Ramos (cell line): Measurements from ENCODE around the gene HNF1A.

Experiments
- in situ Hi-C: fragments of 300-500 bp; cut with MboI; formaldehyde crosslinking; loops from one replicate; pipeline ENCODE4 v1.14.3; 2022; ENCODE audit warnings: low sequenced_read_pairs; ENCODE audit not compliant: unreplicated experiment

Gene HNF1A

DNA sequence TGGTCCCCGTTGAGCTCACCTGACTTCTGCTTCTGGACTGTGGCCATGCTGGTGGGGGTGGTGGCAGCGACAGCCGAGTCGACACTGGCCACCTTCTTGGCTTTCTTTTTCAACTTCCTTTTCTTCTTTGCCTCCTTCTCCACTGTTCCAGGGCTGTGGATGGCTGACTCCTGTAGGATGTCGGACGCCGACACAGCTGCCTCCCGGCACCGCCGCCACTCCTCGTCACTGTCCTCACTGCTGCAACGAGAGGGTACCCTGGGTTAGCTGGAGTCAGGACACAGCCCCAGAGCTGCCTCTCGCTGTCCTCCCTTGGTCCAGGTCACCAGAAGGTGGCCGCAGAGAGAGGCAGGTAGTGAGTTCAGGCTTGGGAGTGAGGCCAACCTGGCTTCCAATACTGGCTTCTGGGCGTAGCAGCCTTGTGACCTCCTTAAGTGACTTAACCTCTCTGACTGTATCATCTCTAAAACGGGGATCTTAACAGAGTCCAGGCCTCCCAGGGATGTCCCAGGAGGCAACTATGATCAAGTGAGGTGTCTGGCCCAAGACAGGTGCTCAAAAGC is 26.0 kb downstream of the HNF1A start:
- in situ Hi-C loops, result no loop called here

DNA sequence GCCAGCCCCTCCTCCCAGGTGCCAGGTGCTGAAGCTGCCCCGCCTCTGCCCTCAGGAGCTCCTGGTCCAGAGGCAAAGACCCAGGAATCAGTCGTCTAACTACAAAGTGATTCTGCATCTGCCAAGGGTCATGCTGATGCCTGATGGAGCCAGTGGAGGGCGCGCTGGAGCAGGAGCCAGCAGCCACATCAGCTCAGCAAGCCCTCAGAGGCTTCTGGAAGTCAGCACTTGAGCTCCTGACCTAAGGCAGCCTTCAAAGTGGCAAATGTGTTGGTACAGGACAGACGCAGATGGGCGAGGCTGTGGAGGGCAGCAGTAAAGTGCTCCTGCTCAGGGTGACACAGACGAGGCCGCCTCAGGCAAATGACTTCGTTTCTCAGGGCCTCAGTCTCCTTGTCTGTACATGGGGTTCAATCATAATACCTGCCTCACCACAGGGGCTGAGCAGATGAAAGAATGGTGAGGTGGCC is 27.0 kb downstream of the HNF1A start:
- in situ Hi-C loops, result no loop called here

DNA sequence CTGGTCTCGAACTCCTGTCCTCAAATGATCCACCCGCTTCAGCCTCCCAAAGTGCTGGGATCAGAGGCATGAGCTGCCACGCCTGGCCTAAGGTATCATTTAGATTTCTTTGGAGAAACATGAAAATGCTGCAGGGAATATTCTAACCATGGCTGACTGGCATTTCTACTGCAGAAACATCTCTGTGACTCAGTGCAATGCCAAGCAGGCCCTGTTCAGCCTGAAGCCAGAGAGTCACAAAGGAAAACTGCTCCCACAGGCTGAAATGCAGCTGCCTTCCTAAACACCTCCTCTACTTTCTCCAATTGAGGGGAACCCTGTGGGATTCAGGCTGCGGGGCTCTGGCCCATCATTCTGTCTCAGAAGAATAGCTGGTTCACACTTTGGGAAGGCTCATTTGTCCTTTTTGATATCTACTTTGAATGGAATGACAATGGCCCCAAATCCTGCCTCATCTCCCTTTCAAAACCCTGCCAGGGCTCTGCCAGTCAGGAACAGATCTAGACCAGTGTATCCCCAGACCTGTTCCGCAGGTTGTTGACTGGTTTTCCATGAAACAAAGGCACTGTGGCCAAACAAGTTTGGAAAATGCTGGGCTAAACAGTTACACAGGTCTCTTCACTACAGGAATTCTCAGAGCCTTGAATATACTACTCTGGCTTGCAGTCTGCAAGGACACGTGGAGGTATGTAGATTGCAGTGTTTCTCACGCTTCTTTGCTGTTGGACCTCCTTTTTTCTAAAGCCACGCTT is 30.2 kb downstream of the HNF1A start:
- in situ Hi-C loops, result no loop called here

- in situ Hi-C loops, result no loop called here
Observed at GRCh38 chr12:121009741-121010140, 31.4 kb downstream of the HNF1A start.

DNA sequence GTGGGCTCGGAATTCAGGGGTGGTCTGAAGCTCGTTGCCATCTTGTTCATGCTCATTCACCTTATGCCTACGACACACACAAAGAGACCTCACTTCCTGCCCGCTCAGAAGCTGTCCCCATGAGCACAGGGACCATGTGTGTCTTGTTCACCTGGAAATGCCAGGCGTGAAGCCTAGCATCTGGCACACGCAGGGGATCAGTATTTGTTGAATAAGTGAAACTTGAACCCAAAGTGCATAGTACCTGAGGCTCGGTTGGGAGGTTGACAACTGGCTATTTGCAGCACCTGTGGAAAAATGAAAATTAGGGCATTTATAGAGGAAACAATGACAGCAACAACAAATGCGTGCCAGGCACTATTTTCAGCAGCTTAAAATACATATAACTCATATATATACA is 32.5 kb downstream of the HNF1A start:
- in situ Hi-C loops, result no loop called here

- in situ Hi-C loops, result no loop called here
Observed at GRCh38 chr12:121011820-121012219, 33.5 kb downstream of the HNF1A start.

DNA sequence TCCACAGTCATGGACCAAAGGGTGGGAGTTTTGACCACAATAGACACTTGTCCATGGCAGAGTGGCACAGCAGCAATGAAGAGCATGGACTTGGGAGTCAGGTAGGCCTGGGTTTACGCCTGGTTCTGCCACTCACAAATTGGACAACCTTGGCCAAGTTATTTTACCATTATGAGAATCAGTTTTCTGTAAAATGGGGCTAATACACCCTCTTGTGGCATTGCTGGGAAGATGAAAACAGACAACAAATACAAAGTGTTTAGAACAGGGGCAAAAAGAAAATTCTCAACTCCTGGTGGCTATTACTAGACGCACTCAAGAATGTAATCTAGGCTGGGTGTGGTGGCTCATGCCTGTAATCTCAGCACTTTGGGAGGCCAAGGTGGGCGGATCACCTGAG is 35.4 kb downstream of the HNF1A start:
- in situ Hi-C loops, result no loop called here

DNA sequence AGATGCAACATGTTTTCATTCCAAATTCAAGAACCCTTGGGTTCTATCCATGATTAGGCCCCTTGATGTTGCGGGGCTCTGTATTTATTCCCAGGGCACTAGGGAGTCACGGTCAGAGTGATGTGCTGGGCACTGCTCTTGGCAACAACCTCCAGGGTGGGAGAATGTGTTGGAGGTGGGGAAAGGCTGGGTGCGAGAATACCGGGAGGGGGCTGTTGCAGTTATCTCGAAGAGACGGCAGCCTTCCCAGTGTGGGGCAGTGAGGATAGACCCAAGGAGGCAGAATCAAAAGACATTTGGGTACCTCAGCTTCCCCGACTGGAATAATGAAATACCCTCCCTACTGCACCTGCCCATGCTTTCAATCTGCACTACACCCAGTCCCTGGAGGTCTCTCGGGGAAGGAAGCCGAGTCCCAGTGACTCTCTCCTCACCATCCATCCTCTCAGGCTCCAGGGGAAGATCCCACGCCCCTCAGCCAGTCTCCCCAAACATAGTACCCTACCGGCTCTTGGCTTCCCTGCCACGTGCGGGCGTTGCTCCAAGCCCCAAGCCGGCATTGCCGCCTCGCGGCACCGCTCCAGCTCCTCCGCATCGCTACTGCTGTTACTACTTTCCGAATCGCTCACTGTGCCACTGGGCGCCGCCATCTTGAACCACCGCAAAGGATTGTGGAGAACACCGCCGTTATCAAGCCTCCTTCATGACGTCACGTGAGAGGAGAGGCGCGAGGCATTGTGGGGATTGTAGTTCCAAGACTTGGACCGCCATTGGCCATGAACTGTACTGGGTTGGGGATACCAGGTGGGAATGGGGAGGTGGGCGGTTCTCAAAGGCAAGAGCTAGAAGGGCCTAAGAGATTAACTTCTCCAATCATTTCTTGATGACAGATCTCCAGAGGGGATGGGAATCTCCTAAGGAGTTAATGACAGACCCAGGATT is 37.8 kb downstream of the HNF1A start, which contains the start of gene C12orf43:
TSS of gene C12orf43 (minus strand) at position 663 of the 942 bp plus-strand sequence. CDS start at position 650, 13 bp downstream.
- in situ Hi-C loops, result no loop called here

DNA sequence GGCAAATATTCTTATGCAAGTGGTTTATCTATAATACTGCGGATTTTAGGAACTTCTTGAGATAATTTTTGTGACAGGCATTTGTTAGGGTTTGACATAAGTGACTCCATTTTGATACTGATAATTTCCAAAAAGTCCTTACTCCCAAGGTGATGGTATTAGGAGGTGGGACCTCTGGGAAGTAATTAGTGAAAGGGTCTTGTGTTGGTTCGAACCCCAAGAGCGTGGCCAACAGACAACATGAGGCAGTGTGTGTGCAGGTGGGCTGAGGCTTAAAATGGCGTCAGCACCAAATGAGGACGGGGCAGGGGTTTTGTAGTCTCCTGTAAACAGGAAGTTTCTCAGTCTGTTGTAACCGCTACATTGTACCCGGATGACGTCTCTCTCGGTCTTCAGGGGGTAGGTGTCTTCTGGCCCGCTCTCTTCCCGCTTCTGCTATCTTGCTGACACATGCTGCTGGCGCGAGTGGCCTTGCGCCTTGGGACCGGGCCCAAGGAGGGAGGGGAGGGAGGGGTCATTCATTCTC is 39.7 kb downstream of the HNF1A start:
- in situ Hi-C loops, result no loop called here

DNA sequence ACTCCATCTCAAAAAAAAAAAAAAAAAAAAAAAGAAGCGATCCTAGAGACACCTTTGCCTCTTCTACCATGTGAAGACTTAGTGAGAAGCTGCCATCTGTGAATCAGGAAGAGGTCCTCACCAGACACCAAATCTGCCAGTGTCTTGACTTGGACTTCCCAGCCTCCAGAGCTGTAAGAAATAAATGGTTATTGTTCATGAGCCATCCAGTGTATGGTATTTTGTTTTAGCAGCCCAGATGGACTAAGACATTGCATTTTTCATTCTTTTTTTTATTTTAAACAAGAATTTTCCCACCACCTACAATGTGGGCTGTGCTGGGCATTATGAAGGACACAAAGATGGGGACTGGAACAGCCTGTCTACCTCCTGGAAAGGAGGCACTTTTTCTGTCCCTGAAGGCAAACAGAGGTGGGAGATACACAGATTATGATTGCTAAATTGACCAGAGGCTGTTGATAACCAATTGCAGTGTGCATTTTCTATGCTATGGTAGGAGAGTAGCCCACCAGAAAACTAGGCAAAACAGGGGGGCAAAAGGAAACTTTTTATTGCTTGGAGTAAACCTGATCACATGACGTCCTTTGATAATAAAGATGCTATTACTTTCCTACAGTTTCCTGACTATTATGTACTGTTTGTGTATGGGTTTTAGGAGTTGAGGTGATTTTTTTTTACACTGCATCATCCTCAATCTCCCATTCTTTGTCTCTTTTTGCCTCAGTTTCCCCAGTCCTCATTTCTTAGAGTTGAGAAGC is 40.7 kb downstream of the HNF1A start:
- in situ Hi-C loops, result no loop called here

- in situ Hi-C loops, result no loop called here
Observed at GRCh38 chr12:121021754-121022153, 43.4 kb downstream of the HNF1A start.

GRCh38 chr12:121022713-121023112 is 44.4 kb downstream of the HNF1A start:
- in situ Hi-C loops, result no loop called here

DNA sequence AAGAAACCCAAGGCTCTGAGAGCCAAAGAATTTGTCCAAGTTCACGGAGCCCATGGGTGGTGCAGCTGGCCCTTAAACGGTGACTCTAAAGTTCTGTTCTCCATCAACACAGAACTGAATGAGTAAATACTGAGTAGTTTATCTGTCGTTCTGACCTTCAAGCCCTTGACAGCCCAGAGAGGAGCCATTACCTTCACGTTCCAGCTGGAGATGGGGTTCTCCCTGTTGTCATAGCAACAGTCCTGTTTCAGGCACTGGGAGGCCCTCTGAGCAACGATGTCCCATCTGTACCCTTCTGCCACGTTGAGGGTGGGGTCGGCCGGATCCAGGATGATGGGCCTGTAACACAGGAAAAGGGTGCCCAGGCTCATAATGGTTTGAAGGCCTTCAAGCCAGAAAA is 45.5 kb downstream of the HNF1A start:
- in situ Hi-C loops, result no loop called here

DNA sequence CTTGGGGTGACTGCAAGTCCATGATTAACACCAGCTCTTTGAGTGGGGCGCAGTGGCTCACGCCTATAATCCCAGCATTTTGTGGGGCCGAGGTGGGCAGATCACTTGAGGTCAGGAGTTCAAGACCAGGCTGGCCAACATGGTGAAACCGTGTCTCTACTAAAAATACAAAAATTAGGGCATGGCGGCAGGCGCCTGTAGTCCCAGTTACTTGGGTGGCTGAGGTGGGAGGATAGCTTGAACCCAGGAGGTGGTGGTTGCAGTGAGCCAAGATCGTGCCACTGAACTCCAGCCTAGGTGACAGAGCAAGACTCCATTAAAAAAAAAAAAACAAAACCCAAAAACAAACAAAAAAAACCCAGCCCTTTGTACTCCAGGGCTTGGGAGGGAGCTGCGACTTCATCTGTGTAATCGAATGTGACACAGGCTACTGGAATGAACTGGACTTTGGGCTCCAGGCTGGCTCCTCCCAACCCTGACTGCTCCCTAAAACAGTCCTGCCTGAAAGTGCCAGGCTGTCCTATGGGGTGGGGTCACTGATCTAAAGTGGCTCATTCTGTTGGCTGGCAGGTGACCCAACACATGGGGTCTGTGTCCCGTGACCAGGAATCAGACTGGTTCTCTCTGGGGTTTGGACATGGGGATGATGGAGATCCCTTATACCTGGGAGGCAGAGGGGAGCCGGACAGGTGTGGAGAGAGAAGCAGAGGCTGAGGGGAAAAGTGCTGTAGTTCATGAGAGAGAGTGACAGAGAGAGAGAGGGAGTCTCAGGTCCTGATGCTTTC is 47.3 kb downstream of the HNF1A start:
- in situ Hi-C loops, result no loop called here

DNA sequence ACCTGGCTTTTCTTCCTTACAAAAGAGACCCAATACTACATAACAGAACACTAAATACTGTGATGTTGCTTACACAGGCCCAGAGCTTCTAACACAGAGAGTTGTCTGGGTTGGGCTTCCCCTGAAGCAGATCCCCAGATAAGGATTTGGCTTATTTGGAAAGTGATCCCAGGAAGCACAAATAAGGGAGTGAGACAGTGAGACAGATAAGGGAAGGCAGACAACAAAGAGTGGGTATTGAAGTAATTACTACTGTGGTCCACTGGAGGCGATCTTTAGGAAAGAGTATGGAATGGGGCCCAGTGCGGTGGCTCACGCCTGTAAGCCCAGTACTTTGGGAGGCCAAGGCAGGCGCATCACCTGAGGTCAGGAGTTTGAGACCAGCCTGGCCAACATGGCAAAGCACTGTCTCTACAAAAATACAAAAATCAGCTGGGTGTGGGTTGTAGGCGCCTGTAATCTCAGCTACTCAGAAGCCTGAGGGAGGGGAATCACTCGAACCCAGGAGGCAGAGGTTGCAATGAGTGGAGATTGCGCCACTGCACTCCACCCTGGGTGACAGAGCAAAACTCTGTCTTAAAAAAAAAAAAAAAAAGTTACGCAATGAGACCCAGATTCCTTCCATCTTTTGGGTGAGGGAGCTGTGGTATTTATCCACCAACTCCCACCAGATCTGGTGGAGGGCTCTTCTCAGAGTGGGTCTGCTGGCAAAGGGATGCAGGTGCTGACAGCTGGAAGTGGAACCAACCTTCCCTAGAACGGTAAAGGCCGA is 48.1 kb downstream of the HNF1A start:
- in situ Hi-C loops, result no loop called here

DNA sequence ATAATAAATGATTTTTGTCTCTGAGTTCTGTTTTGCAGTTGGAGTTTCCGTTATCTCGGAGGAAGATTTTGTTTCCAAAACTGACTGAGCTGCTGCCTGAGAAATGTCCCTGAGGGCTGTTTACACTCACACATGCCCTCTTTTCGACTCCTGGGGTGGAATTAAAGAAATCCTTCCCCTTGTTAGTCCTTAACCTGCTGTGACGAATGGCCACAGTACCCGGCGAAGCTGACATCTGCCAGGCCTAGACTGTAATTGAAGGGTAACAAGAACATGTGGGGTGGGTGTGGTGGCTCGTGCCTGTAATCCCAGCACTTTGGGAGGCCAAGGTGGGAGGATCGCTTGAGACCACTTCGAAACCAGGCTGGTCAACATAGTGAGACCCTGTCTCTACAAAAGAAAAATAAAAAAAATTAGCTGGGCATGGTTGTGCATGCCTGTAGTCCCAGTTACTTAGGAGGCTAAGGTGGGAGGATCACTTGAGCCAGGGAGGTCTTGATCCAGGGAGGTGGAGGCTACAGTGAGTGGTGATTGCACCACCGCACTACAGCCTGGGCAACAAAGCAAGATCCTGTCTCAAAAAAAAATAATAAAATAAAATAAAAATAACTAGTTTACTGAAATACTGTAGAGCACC is 52.4 kb downstream of the HNF1A start:
- in situ Hi-C loops, result no loop called here

GRCh38 chr12:121033625-121034349 is 55.4 kb downstream of the HNF1A start:
- in situ Hi-C loops, result no loop called here
